Liver (tissue), 3 donors: ENCODE results near the gene NUP50.

Experiments
- CTCF ChIP-seq: fragments of 150-350 bp; IDR thresholded peaks from 2 replicates; pipeline ENCODE4 v1.5.1; 2017; ENCODE audit warnings: improper control_type of control experiment, low read depth, low read length; ENCODE audit not compliant: missing input control
- EGR1 ChIP-seq, 2 donors: IDR thresholded peaks; 2 replicates each; pipeline ENCODE4 v1.6.1; 2016 to 2018; ENCODE audit warnings: antibody characterized with exemption in 2 of 2, low read depth in 2 of 2
- FOXA1 ChIP-seq: IDR thresholded peaks from 2 replicates; pipeline ENCODE4 v1.6.1; 2016; ENCODE audit warnings: antibody characterized with exemption
- GABPA ChIP-seq, 2 donors: IDR thresholded peaks in 1 of 2; conservative IDR thresholded peaks in 1 of 2; 2 replicates each; pipeline ENCODE4 v1.6.1; 2016; ENCODE audit warnings: antibody characterized with exemption in 2 of 2, mild to moderate bottlenecking in 1 of 2, moderate library complexity in 1 of 2
- HNF4A ChIP-seq, 2 donors: conservative IDR thresholded peaks; 2 replicates each; pipeline ENCODE4 v1.6.1; 2016; ENCODE audit warnings: antibody characterized with exemption in 2 of 2, mild to moderate bottlenecking in 2 of 2
- JUND ChIP-seq, 2 donors: IDR thresholded peaks; 2 replicates each; pipeline ENCODE4 v1.6.1; 2016; ENCODE audit warnings: antibody characterized with exemption in 2 of 2
- MAX ChIP-seq: IDR thresholded peaks from 2 replicates; pipeline ENCODE4 v1.6.1; 2016; ENCODE audit warnings: antibody characterized with exemption
- RAD21 ChIP-seq, 2 donors: IDR thresholded peaks; 2 replicates each; pipeline ENCODE4 v1.6.1; 2016; ENCODE audit warnings: antibody characterized with exemption in 2 of 2, mild to moderate bottlenecking in 2 of 2
- REST ChIP-seq: IDR thresholded peaks from 2 replicates; pipeline ENCODE4 v1.6.1; 2016; ENCODE audit warnings: antibody characterized with exemption, mild to moderate bottlenecking
- SP1 ChIP-seq: IDR thresholded peaks from 2 replicates; pipeline ENCODE4 v1.6.1; 2018; ENCODE audit warnings: antibody characterized with exemption, mild to moderate bottlenecking
- TAF1 ChIP-seq: conservative IDR thresholded peaks from 2 replicates; pipeline ENCODE4 v1.6.1; 2016; ENCODE audit warnings: antibody characterized with exemption, mild to moderate bottlenecking
- YY1 ChIP-seq: IDR thresholded peaks from 2 replicates; pipeline ENCODE4 v1.6.1; 2016; ENCODE audit warnings: antibody characterized with exemption, mild to moderate bottlenecking
- ZBTB33 ChIP-seq: IDR thresholded peaks from 2 replicates; pipeline ENCODE4 v1.6.1; 2016; ENCODE audit warnings: antibody characterized with exemption
- donor health status: healthy.
- donor health status: healthy.

- no peak for TF ChIP-seq SP1
- no peak for TF ChIP-seq JUND (IDR thresholded peaks at IDR 0.05)
- TF ChIP-seq CTCF: no peak
- no peak for TF ChIP-seq TAF1
- TF ChIP-seq MAX: no peak
- TF ChIP-seq RAD21 (IDR thresholded peaks at IDR 0.05): no peak
- no peak for TF ChIP-seq EGR1 (IDR thresholded peaks at IDR 0.05; ENCODE audit: low read depth in 2 of 2)
- no peak for TF ChIP-seq YY1
- no peak for TF ChIP-seq REST
- TF ChIP-seq ZBTB33: no peak
- TF ChIP-seq GABPA (IDR thresholded peaks at IDR 0.05 in 1 of 2, conservative IDR thresholded peaks at IDR 0.05 in 1 of 2): no peak
- TF ChIP-seq FOXA1: no peak
- no peak for TF ChIP-seq HNF4A (conservative IDR thresholded peaks at IDR 0.05)
These were observed 18.8 kb upstream of the NUP50 start for GRCh38 chr22:45144916-45145315.
